ENCODE measurements around the gene TMEM38B. TPM values are rescaled to one million over a fixed set of nuclear protein-coding genes. Genes with fewer than 3 reads are reported as not detected.

TMEM38B gene
- polyA plus RNA-seq, 1 of the 3 experiments (the other 2 are of a cell fraction) = 6.8 TPM

DNA sequence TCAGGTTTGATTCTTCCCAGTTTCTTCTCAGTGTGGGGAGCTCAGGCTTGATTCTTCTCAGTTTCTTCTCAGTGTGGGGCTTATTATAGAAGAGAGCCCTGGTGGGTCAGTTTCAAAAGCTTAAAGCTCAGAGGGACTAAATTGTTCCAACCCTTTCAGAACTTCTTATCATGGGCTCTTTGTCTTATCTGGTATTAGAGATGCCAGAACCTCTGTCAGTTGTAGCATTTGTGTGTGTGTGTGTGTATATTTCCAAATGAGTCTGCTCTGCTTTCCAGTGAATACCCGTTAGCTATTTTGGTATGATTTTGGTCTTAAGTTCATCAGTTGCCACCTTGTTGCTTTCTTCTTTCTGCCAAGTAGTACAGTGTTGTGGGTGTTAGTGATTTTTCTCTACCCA lies 21.8 kb downstream of the TMEM38B start:
- no peak for TF ChIP-seq EZH2phosphoT487 (IDR thresholded peaks at IDR 0.05; ENCODE audit: borderline replicate concordance, low read depth)
- no peak for TF ChIP-seq MXI1 (IDR thresholded peaks at IDR 0.05; ENCODE audit: low read depth, low read length)
- no peak for TF ChIP-seq PBX3 (IDR thresholded peaks at IDR 0.05)
- 89% methylated on average over 1 of the region's 1 CpG for WGBS (ENCODE audit: low lambda C conversion rate)

DNA sequence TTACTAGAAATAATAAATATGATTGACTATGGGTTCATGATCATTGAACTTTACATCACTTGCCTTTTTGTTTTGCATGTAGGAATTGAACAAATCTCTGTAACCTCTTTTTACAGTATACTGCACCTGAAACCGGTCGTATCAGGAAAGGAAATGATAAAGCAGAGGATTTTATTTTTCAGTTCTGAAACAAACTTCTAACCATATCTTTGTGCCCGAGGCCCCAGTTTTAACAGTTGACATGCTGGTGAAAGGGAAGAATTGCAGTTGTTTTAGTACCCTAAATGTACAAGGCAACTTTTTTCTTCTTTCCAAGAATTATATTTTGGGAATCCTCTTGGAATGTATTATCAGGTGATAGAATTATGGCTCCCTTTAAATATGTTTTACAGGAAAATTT lies 27.8 kb downstream of the TMEM38B start:
- Histone ChIP-seq H3K36me3 (replicated peaks in 1 of 2; ENCODE audit: control insufficient read depth in 1 of 2, insufficient read depth in 2 of 2, low read length in 1 of 2) (no peaks in the 10 kb centered on the region), H3K9ac (no peak overlapping the region), H3K27ac (ENCODE audit: low read depth in 2 of 2, low read length in 1 of 2) (no peak overlapping the region), H3K4me2 (no peak overlapping the region), H3F3A (replicated peaks; ENCODE audit: insufficient read depth) (no peaks in the 10 kb centered on the region), H4K20me1 (ENCODE audit: insufficient read depth) (no peaks in the 10 kb centered on the region), H3K9me2 (no peaks in the 10 kb centered on the region), H3K27me3 (ENCODE audit: insufficient read depth) (no peaks in the 10 kb centered on the region), H3K4me3 (ENCODE audit: low read depth in 2 of 2, low read length in 1 of 2) (no peak overlapping the region), H2AFZ (ENCODE audit: low read depth) (no peak overlapping the region), H3K4me1 (ENCODE audit: control insufficient read depth in 1 of 2, insufficient read depth in 2 of 2, low read depth in 1 of 2, low read length in 1 of 2) (no peaks in the 10 kb centered on the region), H3K79me2 (ENCODE audit: insufficient read depth) (no peaks in the 10 kb centered on the region), H3K9me3 (no peaks in the 10 kb centered on the region)
- WGBS (ENCODE audit: low lambda C conversion rate) = 91% methylated on average over 3 of the region's 3 CpGs
- ChIA-PET POLR2A (no interaction called here), CTCF (interaction anchor here (2.0 kb wide), 1 partner anchor 84 kb away, joined by 4 read pairs; no protein-coding TSS in a partner anchor)
- TF ChIP-seq MAX (IDR thresholded peaks at IDR 0.05; ENCODE audit: low read depth) = no peak
- DNase-seq = no peak

More for the DNA sequence above, 21.8 kb downstream of the TMEM38B start:
- Histone ChIP-seq H3K79me2 (ENCODE audit: insufficient read depth) (no peaks in the 10 kb centered on the region), H3K27ac (ENCODE audit: low read depth in 2 of 2, low read length in 1 of 2) (no peak overlapping the region), H3K9me2 (no peaks in the 10 kb centered on the region), H3K9me3 (no peaks in the 10 kb centered on the region), H3K27me3 (ENCODE audit: insufficient read depth) (no peaks in the 10 kb centered on the region), H3K4me3 (ENCODE audit: low read depth in 2 of 2, low read length in 1 of 2) (no peak overlapping the region), H3K36me3 (replicated peaks in 1 of 2; ENCODE audit: control insufficient read depth in 1 of 2, insufficient read depth in 2 of 2, low read length in 1 of 2) (no peaks in the 10 kb centered on the region), H3K4me2 (no peak overlapping the region), H3K9ac (no peak overlapping the region), H3K4me1 (ENCODE audit: control insufficient read depth in 1 of 2, insufficient read depth in 2 of 2, low read depth in 1 of 2, low read length in 1 of 2) (no peaks in the 10 kb centered on the region), H4K20me1 (ENCODE audit: insufficient read depth) (no peaks in the 10 kb centered on the region), H2AFZ (ENCODE audit: low read depth) (no peak overlapping the region), H3F3A (replicated peaks; ENCODE audit: insufficient read depth) (no peaks in the 10 kb centered on the region)
- POLR2A ChIA-PET = no interaction called here
- no peak for DNase-seq
- CTCF ChIA-PET = interaction anchor here (1.0 kb wide), 1 partner anchor 64 kb away, joined by 3 read pairs; no protein-coding TSS in a partner anchor

DNA sequence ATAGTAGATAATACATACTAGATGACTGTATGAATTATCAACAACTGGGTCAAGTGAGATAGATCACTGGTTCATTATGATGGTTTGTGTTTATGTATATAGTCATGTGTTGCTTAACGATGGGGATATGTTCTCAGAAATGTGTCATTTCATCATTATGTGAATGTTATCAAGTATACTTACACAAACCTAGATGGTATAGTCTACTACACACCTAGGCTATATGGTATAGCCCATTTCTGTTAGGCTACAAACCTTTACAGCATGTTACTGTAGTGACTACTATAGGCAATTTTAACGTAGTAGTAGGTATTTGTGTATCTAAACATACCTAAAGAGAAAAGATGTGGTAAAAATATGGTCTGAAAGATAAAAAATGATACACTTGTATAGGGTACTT lies 31.0 kb downstream of the TMEM38B start:
- no peaks in the 10 kb centered on the region for H3K9me2 ChIP-seq
- CTCF ChIA-PET = interaction anchor here (1.3 kb wide), 1 partner anchor 117 kb away, joined by 4 read pairs; no protein-coding TSS in a partner anchor
- 82% methylated on average over 2 of the region's 2 CpGs for WGBS (ENCODE audit: low lambda C conversion rate)
- TF ChIP-seq USF1 (IDR thresholded peaks at IDR 0.05; ENCODE audit: borderline replicate concordance, low read depth) (no peak), MAX (IDR thresholded peaks at IDR 0.05; ENCODE audit: low read depth) (no peak), ELF1 (IDR thresholded peaks at IDR 0.05) (no peak), ZBTB33 (IDR thresholded peaks at IDR 0.05; ENCODE audit: borderline replicate concordance, low read depth) (no peak), GATA2 (CRISPR knock-in tag; IDR thresholded peaks at IDR 0.05) (no peak), POLR2AphosphoS5 (IDR thresholded peaks at IDR 0.05; ENCODE audit: low read depth, low read length) (no peak), TAF1 (IDR thresholded peaks at IDR 0.05; ENCODE audit: borderline replicate concordance, low read depth, low read length) (no peak), IRF3 (IDR thresholded peaks at IDR 0.05; ENCODE audit: low read depth, low read length) (no peak), RAD21 (IDR thresholded peaks at IDR 0.05; ENCODE audit: low read length) (no peak), FOXJ3 (CRISPR knock-in tag; IDR thresholded peaks at IDR 0.05) (no peak), PBX3 (IDR thresholded peaks at IDR 0.05) (no peak), FOXM1 (IDR thresholded peaks at IDR 0.05; ENCODE audit: low read depth) (no peak)

More for the DNA sequence above, 31.0 kb downstream of the TMEM38B start:
- H3F3A ChIP-seq (replicated peaks; ENCODE audit: insufficient read depth) = no peaks in the 10 kb centered on the region
- H3K4me2 ChIP-seq = no peak overlapping the region
- no peak overlapping the region for H3K4me3 ChIP-seq (ENCODE audit: low read depth in 2 of 2, low read length in 1 of 2)
- H3K4me1 ChIP-seq (ENCODE audit: control insufficient read depth in 1 of 2, insufficient read depth in 2 of 2, low read depth in 1 of 2, low read length in 1 of 2) = no peaks in the 10 kb centered on the region
- H2AFZ ChIP-seq (ENCODE audit: low read depth) = no peak overlapping the region
- H3K79me2 ChIP-seq (ENCODE audit: insufficient read depth) = no peaks in the 10 kb centered on the region
- DNase-seq = no peak
- H3K9ac ChIP-seq = no peak overlapping the region
- no peaks in the 10 kb centered on the region for H4K20me1 ChIP-seq (ENCODE audit: insufficient read depth)
- no peaks in the 10 kb centered on the region for H3K36me3 ChIP-seq (replicated peaks in 1 of 2; ENCODE audit: control insufficient read depth in 1 of 2, insufficient read depth in 2 of 2, low read length in 1 of 2)
- POLR2A ChIA-PET = no interaction called here
- no peaks in the 10 kb centered on the region for H3K27me3 ChIP-seq (ENCODE audit: insufficient read depth)
- no peaks in the 10 kb centered on the region for H3K9me3 ChIP-seq
- H3K27ac ChIP-seq (ENCODE audit: low read depth in 2 of 2, low read length in 1 of 2) = no peak overlapping the region
